Mesenchymal stem cell (in vitro differentiated cells and primary cell): ENCODE measurements around the gene MAGEA10.

Experiments used
- DNase-seq: peaks from one replicate; pipeline ENCODE4 v3.0.0-alpha.2; 2013
- H2AFZ ChIP-seq: one replicate; pipeline ENCODE4 v1.6.1; 2013; ENCODE audit warnings: low read depth, mild to moderate bottlenecking, control low read depth, inconsistent platforms, low read length, moderate library complexity
- H2AK5ac ChIP-seq: 2 replicates; pipeline ENCODE4 v1.6.1; 2013; ENCODE audit warnings: low read length, moderate library complexity, mild to moderate bottlenecking, inconsistent platforms; ENCODE audit not compliant: severe bottlenecking
- H2BK120ac ChIP-seq: one replicate; pipeline ENCODE4 v1.6.1; 2013; ENCODE audit warnings: low read depth, mild to moderate bottlenecking, inconsistent platforms, low read length, moderate library complexity
- H2BK12ac ChIP-seq, 2 experiments: one replicate each; pipeline ENCODE4 v1.6.1; 2013; ENCODE audit warnings: inconsistent platforms in 2 of 2, low read length in 2 of 2, mild to moderate bottlenecking in 2 of 2, moderate library complexity in 2 of 2, control low read depth in 1 of 2
- H2BK15ac ChIP-seq: one replicate; pipeline ENCODE4 v1.6.1; 2013; ENCODE audit warnings: mild to moderate bottlenecking, low read depth, inconsistent platforms; ENCODE audit not compliant: poor library complexity, severe bottlenecking
- H2BK5ac ChIP-seq: 2 replicates; pipeline ENCODE4 v1.6.1; 2013; ENCODE audit warnings: low read depth, mild to moderate bottlenecking, low read length, control low read depth, inconsistent platforms; ENCODE audit not compliant: poor library complexity, severe bottlenecking
- H3K14ac ChIP-seq, 2 experiments: one replicate each; pipeline ENCODE4 v1.6.1; 2013; ENCODE audit warnings: inconsistent platforms in 2 of 2, low read length in 2 of 2, control low read depth in 1 of 2, mild to moderate bottlenecking in 1 of 2, moderate library complexity in 1 of 2
- H3K18ac ChIP-seq, 2 experiments: one replicate each; pipeline ENCODE4 v1.6.1; 2013; ENCODE audit warnings: inconsistent platforms in 2 of 2, low read length in 2 of 2, control low read depth in 1 of 2, low read depth in 1 of 2, mild to moderate bottlenecking in 1 of 2
- H3K23ac ChIP-seq, 2 experiments: one replicate each; pipeline ENCODE4 v1.6.1; 2013; ENCODE audit warnings: inconsistent platforms in 2 of 2, low read length in 2 of 2, mild to moderate bottlenecking in 2 of 2, moderate library complexity in 2 of 2, control low read depth in 1 of 2
- H3K27ac ChIP-seq: 2 replicates; pipeline ENCODE4 v1.5.1; 2013; ENCODE audit warnings: mild to moderate bottlenecking, moderate library complexity, low read length, control low read depth, inconsistent platforms; ENCODE audit not compliant: poor library complexity, severe bottlenecking
- H3K27me3 ChIP-seq, 2 experiments: 2 replicates each; pipeline versions ENCODE4 v1.6.1 to v1.7.0; 2013; ENCODE audit warnings: low read length in 2 of 2, mild to moderate bottlenecking in 2 of 2, moderate library complexity in 2 of 2, control low read depth in 1 of 2, inconsistent platforms in 1 of 2; ENCODE audit not compliant: control insufficient read depth in 1 of 2, insufficient read depth in 1 of 2
- H3K36me3 ChIP-seq, 2 experiments: 2 replicates each; pipeline versions ENCODE4 v1.6.1 to v1.7.0; 2013; ENCODE audit warnings: low read length in 2 of 2, control low read depth in 1 of 2, inconsistent platforms in 1 of 2, low read depth in 1 of 2, mild to moderate bottlenecking in 1 of 2; ENCODE audit not compliant: insufficient read depth in 2 of 2, control insufficient read depth in 1 of 2
- H3K4ac ChIP-seq, 2 experiments: one replicate each; pipeline ENCODE4 v1.6.1; 2013; ENCODE audit warnings: inconsistent platforms in 2 of 2, low read length in 2 of 2, mild to moderate bottlenecking in 2 of 2, moderate library complexity in 2 of 2, control low read depth in 1 of 2, low read depth in 1 of 2
- H3K4me1 ChIP-seq: 2 replicates; pipeline ENCODE4 v1.6.1; 2013; ENCODE audit warnings: low read depth, low read length, control low read depth; ENCODE audit not compliant: control insufficient read depth, insufficient read depth
- H3K4me2 ChIP-seq: 2 replicates; pipeline ENCODE4 v1.6.1; 2013; ENCODE audit warnings: low read length, mild to moderate bottlenecking, inconsistent platforms; ENCODE audit not compliant: poor library complexity, severe bottlenecking
- H3K4me3 ChIP-seq, 2 experiments: 2 replicates each; pipeline versions ENCODE4 v1.5.1 to v1.7.0; 2013; ENCODE audit warnings: low read length in 2 of 2, mild to moderate bottlenecking in 2 of 2, control low read depth in 1 of 2, low read depth in 1 of 2; ENCODE audit not compliant: insufficient read depth in 1 of 2
- H3K79me1 ChIP-seq: replicated peaks from 2 replicates; pipeline ENCODE4 v1.6.1; 2013; ENCODE audit warnings: mild to moderate bottlenecking, control low read depth, low read length, inconsistent platforms; ENCODE audit not compliant: poor library complexity, severe bottlenecking
- H3K9ac ChIP-seq: 2 replicates; pipeline ENCODE4 v1.7.0; 2013; ENCODE audit warnings: mild to moderate bottlenecking, low read length, moderate library complexity
- H3K9me3 ChIP-seq: 2 replicates; pipeline ENCODE4 v1.7.0; 2013; ENCODE audit warnings: mild to moderate bottlenecking, low read length; ENCODE audit not compliant: control insufficient read depth
- H4K8ac ChIP-seq: one replicate; pipeline ENCODE4 v1.6.1; 2013; ENCODE audit warnings: inconsistent platforms, mild to moderate bottlenecking, low read length, moderate library complexity
- H4K91ac ChIP-seq: one replicate; pipeline ENCODE4 v1.6.1; 2013; ENCODE audit warnings: mild to moderate bottlenecking, low read length, inconsistent platforms
- WGBS: methylation state at CpG from one replicate; pipeline ENCODE4 v1.1.7; 2013; ENCODE audit warnings: mixed read lengths; 5-methylcytosine and 5-hydroxymethylcytosine counted together

The MAGEA10 gene

GRCh38 chrX:152086141-152086540, 52.2 kb downstream of the MAGEA10 start:
- WGBS: 91% methylated on average over 5 of the region's 6 CpGs
- Histone ChIP-seq H3K9me3 (no peaks in the 10 kb centered on the region), H2BK12ac (no peak overlapping the region), H4K91ac (no peak overlapping the region), H3K4me3 (no peak overlapping the region), H2AFZ (no peak overlapping the region), H2AK5ac (no peak overlapping the region), H2BK15ac (no peak overlapping the region), H3K27me3 (no peaks in the 10 kb centered on the region), H3K18ac (no peak overlapping the region), H3K9ac (no peak overlapping the region), H2BK120ac (no peak overlapping the region), H3K14ac (no peak overlapping the region), H3K4me1 (no peaks in the 10 kb centered on the region), H3K36me3 (no peaks in the 10 kb centered on the region), H2BK5ac (no peak overlapping the region), H3K23ac (no peak overlapping the region), H3K27ac (no peak overlapping the region), H3K79me1 (no peaks in the 10 kb centered on the region), H3K4ac (no peak overlapping the region), H3K4me2 (no peak overlapping the region), H4K8ac (no peak overlapping the region)
- no peak for DNase-seq
